HG03342 (cell line): ENCODE measurements around the gene SUMF2.
"Not testable (repeated sequence)": the region's sequence is repeated elsewhere in the genome, so short reads cannot be mapped to it uniquely, and the experiment has no call there.

Experiments
- ATAC-seq: cut with Tn5 transposase; IDR thresholded peaks from one replicate; pipeline ENCODE4 v1.9.1; 2021; ENCODE audit warnings: mild to moderate bottlenecking, moderate library complexity; ENCODE audit not compliant: unreplicated experiment

Gene SUMF2

GRCh38 chr7:56105508-56105907, 41.4 kb downstream of the SUMF2 start:
- ATAC-seq = no peak

GRCh38 chr7:56106108-56107073, 42.3 kb downstream of the SUMF2 start, which contains the start of gene CHCHD2:
Gene CHCHD2 (minus strand): TSS chr7:56106476. CDS start chr7:56106413, 63 bp downstream.
- ATAC-seq = peak; percentile 99

- no peak for ATAC-seq
Measured at GRCh38 chr7:56107954-56108258, 43.8 kb downstream of the SUMF2 start.

GRCh38 chr7:56110611-56111010, 46.5 kb downstream of the SUMF2 start:
- ATAC-seq = no peak

DNA sequence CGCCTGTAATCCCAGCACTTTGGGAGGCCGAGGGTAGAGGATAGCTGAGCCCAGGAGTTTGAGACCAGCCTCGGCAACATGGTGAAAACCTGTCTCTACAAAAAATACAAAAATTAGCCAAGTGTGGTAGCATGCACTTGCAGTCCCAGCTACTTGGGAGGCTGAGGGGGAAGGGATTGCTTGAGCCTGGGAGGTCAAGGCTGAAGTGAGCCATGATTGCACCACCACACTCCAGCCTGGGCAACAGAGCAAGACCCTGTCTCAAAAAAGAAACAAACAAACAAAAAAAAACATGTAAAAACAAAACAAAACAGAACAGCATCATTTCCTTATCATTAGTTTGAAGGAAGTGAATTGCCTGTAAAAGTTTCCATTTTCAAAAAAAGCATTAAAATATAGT, 48.2 kb downstream of the SUMF2 start:
- not testable (repeated sequence) for ATAC-seq

GRCh38 chr7:56115852-56116538, 51.9 kb downstream of the SUMF2 start, which contains the start of gene NUPR2:
Gene NUPR2 (minus strand): TSS chr7:56116417. CDS start chr7:56116314, 103 bp downstream.
- no peak for ATAC-seq

DNA sequence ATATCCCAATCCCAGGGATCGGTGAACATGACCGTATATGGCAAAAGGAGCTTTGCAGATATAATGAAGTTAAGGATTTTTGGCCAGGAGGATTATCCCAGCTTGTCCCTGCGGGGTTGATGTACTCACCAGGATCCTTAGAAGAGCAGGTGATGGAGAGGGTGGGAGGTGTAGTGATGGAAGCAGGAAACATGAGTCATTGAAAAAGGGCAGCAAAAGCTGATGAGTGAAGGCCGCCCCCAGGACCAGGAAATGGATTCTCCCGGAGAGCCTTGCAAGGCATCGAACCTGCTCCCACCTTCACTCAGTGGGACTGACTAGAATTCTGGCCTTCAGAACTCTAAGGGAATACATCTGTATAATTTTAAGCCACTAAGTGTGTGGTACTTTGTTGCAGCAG, 57.4 kb downstream of the SUMF2 start:
- no peak for ATAC-seq

- ATAC-seq = no peak
Measured at GRCh38 chr7:56124981-56125380, 60.9 kb downstream of the SUMF2 start.

- ATAC-seq = no peak
Measured at GRCh38 chr7:56125831-56126230, 61.7 kb downstream of the SUMF2 start.

GRCh38 chr7:56127241-56127975, 63.3 kb downstream of the SUMF2 start:
- ATAC-seq = no peak
